ENCODE data around the gene EPHB6.

The EPHB6 gene

GRCh38 chr7:142833174-142834048 is 21.5 kb upstream of the EPHB6 start:
- no peak for DNase-seq

- no peak for DNase-seq
Observed at GRCh38 chr7:142835487-142835886, 19.4 kb upstream of the EPHB6 start.

- DNase-seq, result no peak
Observed at GRCh38 chr7:142836426-142836825, 18.4 kb upstream of the EPHB6 start.

DNA sequence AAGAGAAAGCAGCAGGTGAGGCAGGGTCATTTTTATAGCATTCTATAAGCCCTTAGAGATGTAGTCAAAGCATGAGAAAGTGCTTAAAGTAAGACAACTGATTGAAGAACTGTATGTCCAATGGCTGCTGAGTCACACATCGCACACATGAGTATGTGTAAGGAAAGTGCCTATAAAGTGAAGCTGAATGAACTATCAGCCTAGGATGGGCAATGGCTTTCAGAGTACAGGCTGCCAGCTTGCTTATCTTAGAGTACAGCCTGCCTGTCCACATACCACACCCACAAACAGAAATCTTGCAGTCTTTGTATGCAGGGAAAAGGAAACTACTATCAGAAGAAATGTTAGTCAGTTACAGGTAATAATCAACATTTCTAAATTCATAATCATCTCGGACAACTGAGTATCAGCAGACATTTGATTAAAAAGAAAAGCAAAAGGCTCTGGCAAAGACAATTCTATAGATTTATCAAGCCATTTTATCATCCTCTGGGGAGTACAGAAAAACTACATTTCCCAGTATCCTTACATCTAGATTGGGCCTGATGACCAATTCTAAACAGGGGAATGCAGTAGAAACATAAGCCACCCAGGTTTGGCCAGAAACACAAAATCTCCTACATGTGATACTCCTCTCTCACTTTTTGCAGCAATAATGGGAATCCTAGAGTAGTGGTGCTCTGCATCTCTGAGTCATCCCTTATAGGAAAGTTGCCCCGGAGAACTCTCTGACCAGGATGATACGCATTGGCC is 16.2 kb upstream of the EPHB6 start:
- no peak for DNase-seq

- no peak for DNase-seq
Observed at GRCh38 chr7:142842251-142842766, 12.6 kb upstream of the EPHB6 start.

DNA sequence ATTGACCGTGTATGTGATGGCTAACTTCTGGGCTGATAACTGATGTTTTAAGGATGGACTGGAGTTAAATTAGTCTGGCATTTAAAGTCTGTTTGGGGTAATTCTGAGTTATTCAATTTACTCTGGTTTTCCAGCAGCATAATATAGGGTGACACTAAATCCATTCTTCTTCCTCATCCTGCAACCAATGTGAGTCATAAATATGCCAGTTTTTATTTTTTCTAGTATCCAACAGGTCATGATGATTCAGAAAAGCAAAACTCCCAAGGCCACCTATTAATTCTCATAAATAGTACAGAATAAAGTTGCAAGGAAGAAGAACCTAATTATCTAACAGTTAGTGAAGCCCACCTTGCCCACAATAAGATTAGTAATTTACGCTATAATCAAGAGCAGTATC is 7.5 kb upstream of the EPHB6 start:
- no peak for DNase-seq

DNA sequence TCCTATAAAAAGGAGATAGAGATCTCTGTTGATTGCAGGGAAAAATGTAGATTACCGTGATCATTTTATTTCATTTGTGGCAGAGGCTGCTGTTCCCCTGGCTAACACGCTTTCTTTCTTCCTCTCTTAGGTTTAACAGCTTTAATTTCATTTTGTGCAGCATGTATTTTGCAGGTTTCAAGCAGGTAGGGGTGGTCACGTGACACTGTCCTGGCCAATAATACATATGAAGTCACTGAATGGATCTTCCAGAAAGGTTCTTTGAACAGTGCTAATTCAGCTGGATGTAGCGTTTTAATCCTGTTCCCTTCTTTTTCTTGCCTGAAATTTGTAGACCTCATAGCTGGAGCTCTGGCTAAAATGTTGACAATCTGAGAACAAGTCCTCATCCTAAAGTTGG is 3.6 kb upstream of the EPHB6 start:
- DNase-seq, result no peak

DNA sequence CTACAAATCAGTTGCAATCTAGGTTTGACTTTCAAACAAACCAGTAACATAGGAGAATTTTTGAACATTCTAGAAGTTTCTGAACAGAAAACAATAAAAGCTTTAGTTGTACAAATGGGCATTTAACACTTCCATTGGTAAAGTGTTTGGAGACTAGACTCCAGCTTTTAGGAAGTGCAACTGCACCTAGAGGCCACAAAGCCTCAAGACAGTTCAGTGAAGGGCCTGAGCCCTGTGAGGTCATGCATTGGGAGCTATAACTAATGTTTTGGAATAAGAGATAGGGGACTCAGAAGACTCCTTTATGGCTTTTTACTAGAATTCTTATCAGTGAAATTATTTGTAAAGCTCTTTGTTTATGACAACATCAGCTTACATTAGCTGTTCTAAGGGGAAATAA is 3.0 kb upstream of the EPHB6 start:
- no peak for DNase-seq

GRCh38 chr7:142853739-142854371 is 1.0 kb upstream of the EPHB6 start:
- DNase-seq, result peak; percentile 68

GRCh38 chr7:142855114-142855743 is 353 bp downstream of the EPHB6 start:
- DNase-seq, result no peak

DNA sequence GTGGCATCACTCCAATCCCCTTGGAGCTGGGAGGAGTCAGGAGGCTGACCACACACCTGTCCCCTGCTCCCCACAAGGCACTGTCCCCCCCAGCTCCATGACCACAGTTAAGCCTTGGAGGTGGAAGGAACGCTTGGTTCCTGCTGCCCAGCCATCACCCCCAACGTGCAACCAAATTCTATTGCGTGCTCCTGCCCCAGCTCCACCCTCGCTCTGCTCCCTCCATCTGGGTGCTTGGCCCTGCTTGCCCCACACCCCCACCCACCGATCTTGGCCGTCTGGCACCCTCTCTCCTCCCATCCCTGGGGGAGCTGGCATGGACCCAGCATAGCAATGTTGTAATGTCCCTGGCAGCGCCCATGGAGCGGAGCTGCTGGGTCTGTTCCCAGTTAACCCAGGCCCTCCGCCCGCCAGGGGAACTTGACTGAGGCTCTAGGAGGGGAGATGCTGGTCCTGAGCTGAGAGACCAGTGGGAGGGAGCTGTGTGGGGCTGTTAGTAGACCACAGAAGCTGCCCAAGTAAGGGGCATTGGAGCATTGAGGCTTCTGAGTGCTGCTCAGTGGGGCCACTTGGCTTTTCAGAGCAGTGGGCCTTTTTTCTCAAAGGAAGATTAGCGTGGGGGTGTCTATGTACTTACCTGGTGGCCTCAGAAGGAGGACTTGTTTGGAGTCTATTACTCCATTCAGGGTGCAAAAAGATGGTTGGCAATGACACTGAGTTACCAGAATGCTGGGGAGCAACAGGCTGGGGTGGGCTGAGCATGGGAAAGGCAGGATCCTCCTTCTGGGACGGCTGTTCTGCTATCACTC is 1.1 kb downstream of the EPHB6 start:
- no peak for DNase-seq

DNA sequence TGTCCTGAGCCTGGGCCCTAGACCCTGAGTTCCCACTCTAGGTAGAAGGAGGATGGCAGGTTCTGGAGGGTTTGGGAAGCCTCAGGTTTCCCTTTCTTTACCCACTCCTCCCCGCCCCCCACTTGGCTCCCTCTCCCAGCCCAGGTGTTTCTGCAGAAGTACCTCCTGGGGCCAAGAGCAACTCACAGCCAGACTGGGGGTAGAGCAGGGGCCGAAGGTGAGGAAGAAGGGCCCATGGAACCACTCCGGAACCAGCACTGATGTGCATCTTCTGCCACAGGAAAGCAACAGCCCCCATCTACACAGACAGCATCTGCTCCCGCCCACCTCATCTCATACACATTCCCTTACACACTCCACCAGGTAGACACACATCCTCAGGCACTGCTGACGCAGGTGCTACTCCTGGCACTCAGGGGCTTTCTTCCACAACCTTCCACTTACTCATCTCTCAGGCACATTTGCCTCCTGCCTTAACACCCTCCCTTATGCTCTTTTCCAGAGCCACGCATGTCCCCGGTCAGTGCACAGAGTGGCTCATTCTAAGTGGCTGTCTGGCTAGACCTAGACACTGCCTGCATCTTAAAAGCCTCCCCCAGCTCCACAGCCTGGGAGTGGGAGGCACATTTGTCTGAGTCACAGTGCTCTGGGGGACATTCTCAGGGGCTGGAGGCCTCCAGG is 1.8 kb downstream of the EPHB6 start:
- no peak for DNase-seq

DNA sequence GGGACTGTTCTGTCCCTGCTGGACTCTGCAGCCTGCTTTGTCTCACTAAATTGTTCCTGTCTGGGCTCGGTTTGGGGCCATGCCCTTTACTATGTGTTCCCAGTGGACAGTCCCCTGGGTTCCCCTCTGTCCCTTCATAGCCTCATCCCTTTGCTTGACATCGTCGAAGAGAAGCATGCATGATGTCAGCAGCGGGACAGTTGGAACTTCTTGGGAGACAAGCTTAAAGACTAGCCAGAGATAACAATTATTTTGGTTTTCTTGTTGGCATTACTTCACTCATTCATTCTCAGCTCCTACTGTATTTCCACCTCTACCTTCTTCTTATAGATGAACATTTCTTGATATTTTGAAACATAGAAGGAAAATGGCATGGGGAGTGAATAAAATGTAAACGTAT is 2.7 kb downstream of the EPHB6 start:
- DNase-seq, result no peak

GRCh38 chr7:142859411-142859810 is 4.5 kb downstream of the EPHB6 start:
- DNase-seq, result no peak

DNA sequence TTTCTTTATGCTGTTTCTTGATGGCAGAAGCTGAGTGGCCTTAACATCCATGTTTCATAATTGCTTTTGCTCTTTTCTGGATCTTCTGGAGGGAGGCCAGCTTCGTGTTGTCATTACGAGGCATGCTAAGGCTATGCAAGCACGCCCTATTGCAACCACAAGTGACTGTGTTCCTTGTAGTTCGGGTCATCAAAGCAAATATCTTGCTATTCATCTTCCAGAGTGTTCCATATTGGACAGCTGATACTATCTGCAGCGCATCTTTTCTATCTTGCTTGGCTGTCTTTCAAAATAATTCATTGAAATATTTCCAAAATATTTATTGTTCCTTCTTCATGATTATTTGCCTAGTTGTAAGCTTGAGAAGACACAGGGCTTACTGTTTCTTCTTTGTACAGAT is 5.0 kb downstream of the EPHB6 start:
- no peak for DNase-seq

DNA sequence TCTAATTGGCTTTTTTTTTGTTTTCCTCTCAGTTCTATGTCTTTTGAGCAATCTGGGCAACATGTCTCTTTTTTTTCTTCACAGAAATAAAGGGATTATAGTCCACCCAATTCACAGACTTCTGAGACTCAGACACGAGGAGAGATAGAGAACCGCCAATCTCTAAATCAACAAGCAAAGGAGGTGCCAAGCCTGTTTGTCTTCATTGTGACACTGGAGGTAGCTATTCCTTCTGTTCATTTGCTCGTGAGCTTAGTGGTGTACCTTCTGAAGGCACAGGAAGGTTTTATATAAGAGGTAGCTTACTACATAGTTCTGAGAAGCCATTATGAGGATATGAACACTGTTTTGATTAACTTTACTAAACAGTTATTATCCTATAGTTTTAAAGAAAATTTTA is 6.1 kb downstream of the EPHB6 start:
- no peak for DNase-seq

GRCh38 chr7:142862351-142862750 is 7.5 kb downstream of the EPHB6 start:
- no peak for DNase-seq

- no peak for DNase-seq
Observed at GRCh38 chr7:142862786-142863400, 8.0 kb downstream of the EPHB6 start.

DNA sequence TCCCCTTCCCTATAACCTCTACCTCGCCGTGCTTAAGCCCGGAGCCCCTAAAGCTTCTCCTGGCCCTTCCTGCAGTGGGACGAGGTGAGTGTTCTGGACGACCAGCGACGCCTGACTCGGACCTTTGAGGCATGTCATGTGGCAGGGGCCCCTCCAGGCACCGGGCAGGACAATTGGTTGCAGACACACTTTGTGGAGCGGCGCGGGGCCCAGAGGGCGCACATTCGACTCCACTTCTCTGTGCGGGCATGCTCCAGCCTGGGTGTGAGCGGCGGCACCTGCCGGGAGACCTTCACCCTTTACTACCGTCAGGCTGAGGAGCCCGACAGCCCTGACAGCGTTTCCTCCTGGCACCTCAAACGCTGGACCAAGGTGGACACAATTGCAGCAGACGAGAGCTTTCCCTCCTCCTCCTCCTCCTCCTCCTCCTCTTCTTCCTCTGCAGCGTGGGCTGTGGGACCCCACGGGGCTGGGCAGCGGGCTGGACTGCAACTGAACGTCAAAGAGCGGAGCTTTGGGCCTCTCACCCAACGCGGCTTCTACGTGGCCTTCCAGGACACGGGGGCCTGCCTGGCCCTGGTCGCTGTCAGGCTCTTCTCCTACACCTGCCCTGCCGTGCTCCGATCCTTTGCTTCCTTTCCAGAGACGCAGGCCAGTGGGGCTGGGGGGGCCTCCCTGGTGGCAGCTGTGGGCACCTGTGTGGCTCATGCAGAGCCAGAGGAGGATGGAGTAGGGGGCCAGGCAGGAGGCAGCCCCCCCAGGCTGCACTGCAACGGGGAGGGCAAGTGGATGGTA is 9.2 kb downstream of the EPHB6 start:
- no peak for DNase-seq
